ENCODE results near the gene PAGR1. TPM values are rescaled to one million over a fixed set of nuclear protein-coding genes. Genes with fewer than 3 reads are reported as not detected.
"Not testable (repeated sequence)": the region's sequence is repeated elsewhere in the genome, so short reads cannot be mapped to it uniquely, and the experiment has no call there.

The PAGR1 gene
- total and polyA plus RNA-seq, 10 of the 15 experiments (the other 5 are each of a cell fraction or from before 2014, with no cell fraction given): 1.1 to 57.7 (median 23.4) TPM

DNA sequence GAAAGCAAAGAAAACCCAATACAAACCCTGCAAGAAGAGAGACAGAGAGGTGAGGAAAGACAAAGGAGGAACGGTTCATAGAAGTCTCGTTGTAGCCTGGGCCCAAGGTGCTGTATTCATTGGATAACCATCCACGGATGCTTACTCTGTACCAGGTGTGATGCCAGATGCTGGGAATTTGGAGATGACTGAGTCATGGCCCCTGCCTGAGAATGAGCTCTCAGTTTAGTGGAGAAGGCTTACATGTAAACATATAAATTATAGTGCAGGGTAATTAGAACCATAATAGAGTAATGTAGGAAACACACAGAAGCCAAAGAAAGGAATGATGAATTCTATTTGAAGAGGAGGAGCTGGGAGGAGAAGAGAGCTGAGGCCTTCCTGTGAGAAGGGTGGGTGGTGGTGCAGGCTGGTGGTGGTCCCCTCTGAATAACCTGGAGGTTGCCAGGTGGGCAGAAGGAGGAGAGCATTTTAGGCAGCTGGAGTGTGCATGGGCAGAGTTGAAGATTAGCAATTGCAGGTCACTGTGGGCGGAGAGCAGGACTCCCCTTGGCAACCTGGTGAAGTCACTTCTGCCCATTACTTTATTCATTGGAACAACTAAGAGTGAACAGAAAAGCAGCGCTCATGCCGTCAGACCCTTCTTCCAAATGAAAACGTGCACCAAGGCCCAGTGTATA, 45.6 kb upstream of the PAGR1 start (continued):
- TF ChIP-seq SRF (IDR thresholded peaks at IDR 0.05; ENCODE audit: low read depth in 2 of 2, low read length in 2 of 2) (no peak), POLR2AphosphoS5 (IDR thresholded peaks at IDR 0.05; ENCODE audit: low read length) (no peak), ETV6 (conservative IDR thresholded peaks at IDR 0.05 in 1 of 2, IDR thresholded peaks at IDR 0.05 in 1 of 2; ENCODE audit: borderline replicate concordance in 1 of 2, low read depth in 1 of 2) (no peak)
- TF ChIP-seq, protein P1, sequence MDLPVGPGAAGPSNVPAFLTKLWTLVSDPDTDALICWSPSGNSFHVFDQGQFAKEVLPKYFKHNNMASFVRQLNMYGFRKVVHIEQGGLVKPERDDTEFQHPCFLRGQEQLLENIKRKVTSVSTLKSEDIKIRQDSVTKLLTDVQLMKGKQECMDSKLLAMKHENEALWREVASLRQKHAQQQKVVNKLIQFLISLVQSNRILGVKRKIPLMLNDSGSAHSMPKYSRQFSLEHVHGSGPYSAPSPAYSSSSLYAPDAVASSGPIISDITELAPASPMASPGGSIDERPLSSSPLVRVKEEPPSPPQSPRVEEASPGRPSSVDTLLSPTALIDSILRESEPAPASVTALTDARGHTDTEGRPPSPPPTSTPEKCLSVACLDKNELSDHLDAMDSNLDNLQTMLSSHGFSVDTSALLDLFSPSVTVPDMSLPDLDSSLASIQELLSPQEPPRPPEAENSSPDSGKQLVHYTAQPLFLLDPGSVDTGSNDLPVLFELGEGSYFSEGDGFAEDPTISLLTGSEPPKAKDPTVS (IDR thresholded peaks at IDR 0.05; ENCODE audit: low read depth, low read length): no peak
- TF ChIP-seq, protein P2, sequence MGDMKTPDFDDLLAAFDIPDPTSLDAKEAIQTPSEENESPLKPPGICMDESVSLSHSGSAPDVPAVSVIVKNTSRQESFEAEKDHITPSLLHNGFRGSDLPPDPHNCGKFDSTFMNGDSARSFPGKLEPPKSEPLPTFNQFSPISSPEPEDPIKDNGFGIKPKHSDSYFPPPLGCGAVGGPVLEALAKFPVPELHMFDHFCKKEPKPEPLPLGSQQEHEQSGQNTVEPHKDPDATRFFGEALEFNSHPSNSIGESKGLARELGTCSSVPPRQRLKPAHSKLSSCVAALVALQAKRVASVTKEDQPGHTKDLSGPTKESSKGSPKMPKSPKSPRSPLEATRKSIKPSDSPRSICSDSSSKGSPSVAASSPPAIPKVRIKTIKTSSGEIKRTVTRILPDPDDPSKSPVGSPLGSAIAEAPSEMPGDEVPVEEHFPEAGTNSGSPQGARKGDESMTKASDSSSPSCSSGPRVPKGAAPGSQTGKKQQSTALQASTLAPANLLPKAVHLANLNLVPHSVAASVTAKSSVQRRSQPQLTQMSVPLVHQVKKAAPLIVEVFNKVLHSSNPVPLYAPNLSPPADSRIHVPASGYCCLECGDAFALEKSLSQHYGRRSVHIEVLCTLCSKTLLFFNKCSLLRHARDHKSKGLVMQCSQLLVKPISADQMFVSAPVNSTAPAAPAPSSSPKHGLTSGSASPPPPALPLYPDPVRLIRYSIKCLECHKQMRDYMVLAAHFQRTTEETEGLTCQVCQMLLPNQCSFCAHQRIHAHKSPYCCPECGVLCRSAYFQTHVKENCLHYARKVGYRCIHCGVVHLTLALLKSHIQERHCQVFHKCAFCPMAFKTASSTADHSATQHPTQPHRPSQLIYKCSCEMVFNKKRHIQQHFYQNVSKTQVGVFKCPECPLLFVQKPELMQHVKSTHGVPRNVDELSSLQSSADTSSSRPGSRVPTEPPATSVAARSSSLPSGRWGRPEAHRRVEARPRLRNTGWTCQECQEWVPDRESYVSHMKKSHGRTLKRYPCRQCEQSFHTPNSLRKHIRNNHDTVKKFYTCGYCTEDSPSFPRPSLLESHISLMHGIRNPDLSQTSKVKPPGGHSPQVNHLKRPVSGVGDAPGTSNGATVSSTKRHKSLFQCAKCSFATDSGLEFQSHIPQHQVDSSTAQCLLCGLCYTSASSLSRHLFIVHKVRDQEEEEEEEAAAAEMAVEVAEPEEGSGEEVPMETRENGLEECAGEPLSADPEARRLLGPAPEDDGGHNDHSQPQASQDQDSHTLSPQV (IDR thresholded peaks at IDR 0.05): no peak

DNA sequence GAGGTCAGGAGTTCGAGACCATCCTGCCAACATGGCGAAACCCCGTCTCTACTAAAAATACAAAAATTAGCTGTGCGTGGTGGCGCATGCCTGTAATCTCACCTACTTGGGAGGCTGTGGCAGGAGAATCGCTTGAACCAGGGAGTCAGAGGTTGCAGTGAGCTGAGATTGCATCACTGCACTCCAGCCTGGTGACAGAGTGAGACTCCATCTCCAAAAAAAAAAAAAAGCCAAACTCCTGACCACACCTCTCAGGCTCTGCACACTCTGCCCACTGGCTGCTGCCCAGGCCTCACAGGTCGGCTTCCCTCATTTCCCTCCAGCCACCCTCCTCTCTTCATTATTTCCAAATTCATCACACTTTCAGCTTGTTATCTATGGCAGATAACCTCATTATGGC, 43.6 kb upstream of the PAGR1 start:
- BruUV-seq (replicated peaks); in situ Hi-C loops (cut with MboI); SMC1A ChIA-PET (ENCODE audit: uncharacterized antibody, unreplicated experiment); H3K9ac ChIP-seq (ENCODE audit: control insufficient read depth, insufficient read depth, low read length); H3K79me2 ChIP-seq (ENCODE audit: control insufficient read depth, insufficient read depth, low read length); DNase-seq (ENCODE audit: low read depth, low spot score); H3K36me3 ChIP-seq (ENCODE audit: control insufficient read depth in 2 of 2, insufficient read depth in 2 of 2, low read length in 1 of 2); H3K27me3 ChIP-seq (replicated peaks in 1 of 2; ENCODE audit: control insufficient read depth in 2 of 2, insufficient read depth in 2 of 2, low read length in 1 of 2); H3K4me3 ChIP-seq; intact Hi-C loops (cut with micrococcal nuclease; ENCODE audit: unreplicated experiment); H3K27ac ChIP-seq (ENCODE audit: control insufficient read depth, insufficient read depth); H2AFZ ChIP-seq (ENCODE audit: control insufficient read depth, low read depth, low read length); H3K9me3 ChIP-seq (replicated peaks; ENCODE audit: control insufficient read depth, insufficient read depth, low read length); FAIRE-seq; ATAC-seq; H3K4me1 ChIP-seq (ENCODE audit: control insufficient read depth, insufficient read depth, low read length); H3K4me2 ChIP-seq (ENCODE audit: control insufficient read depth, insufficient read depth); H4K20me1 ChIP-seq (ENCODE audit: control insufficient read depth, insufficient read depth): not testable (repeated sequence)
- ChIA-PET POLR2A (interaction anchor here (0.6 to 1.8 kb wide), 3 partner anchors 77 to 1100 kb away, joined by 3 to 4 read pairs (median 3); no protein-coding TSS in a partner anchor), CTCF (interaction anchor here (0.6 to 1.5 kb wide), 4 partner anchors 13 to 49 kb away, joined by 3 to 5 read pairs (median 3); no protein-coding TSS in a partner anchor), RAD21 (ENCODE audit: unreplicated experiment) (interaction anchor here (0.6 to 1.6 kb wide), 2 partner anchors 18 to 47 kb away, joined by 3 to 4 read pairs; no protein-coding TSS in a partner anchor)
- 74% methylated on average over 7 of the region's 7 CpGs for WGBS (ENCODE audit: insufficient coverage, insufficient replicate concordance, low lambda C conversion rate, missing lambda C conversion rate)
